Measurements from ENCODE around the gene ACAN. TPM values are rescaled to one million over a fixed set of nuclear protein-coding genes. Genes with fewer than 3 reads are reported as not detected.

ACAN gene
- polyA plus RNA-seq, 3 donors: not detected

GRCh38 chr15:88782465-88782864, 20.8 kb upstream of the ACAN start:
- no peak for DNase-seq
- no peak overlapping the region for H2AFZ ChIP-seq (ENCODE audit: insufficient read depth, low read depth, low read length, poor library complexity, severe bottlenecking)
- 55% methylated on average over 5 of the region's 8 CpGs for WGBS (ENCODE audit: insufficient coverage)
- H3K79me2 ChIP-seq (ENCODE audit: insufficient read depth, low read length): no peaks in the 10 kb centered on the region
- H3K36me3 ChIP-seq (replicated peaks in 1 of 2; ENCODE audit: control insufficient read depth in 1 of 2, insufficient read depth in 2 of 2, low read length in 2 of 2): no peaks in the 10 kb centered on the region
- no peak overlapping the region for H3K4me3 ChIP-seq (replicated peaks in 1 of 3; ENCODE audit: low read depth in 2 of 3, low read length in 3 of 3)
- no peaks in the 10 kb centered on the region for H3K27me3 ChIP-seq (ENCODE audit: control insufficient read depth in 2 of 2, insufficient read depth in 2 of 2, low read length in 2 of 2)
- no peaks in the 10 kb centered on the region for H3K9me3 ChIP-seq (replicated peaks in 1 of 2; ENCODE audit: control insufficient read depth in 1 of 2, insufficient read depth in 1 of 2, low read length in 2 of 2)
- H3K36me3 Mint-ChIP-seq: no peaks in the 10 kb centered on the region
- no peak overlapping the region for H3K4me3 Mint-ChIP-seq
- H3K27ac ChIP-seq (ENCODE audit: low read depth in 1 of 2, low read length in 2 of 2): no peak overlapping the region
- no peak overlapping the region for H3K9ac ChIP-seq (ENCODE audit: insufficient read depth, low read length, poor library complexity, severe bottlenecking)
- H4K20me1 ChIP-seq (ENCODE audit: insufficient read depth, low read length): no peaks in the 10 kb centered on the region
- peaks cover 0 to 4% (median under 1%) of the 10 kb centered on the region in 7 donors for H3K9me3 Mint-ChIP-seq
- TF ChIP-seq, protein P1, sequence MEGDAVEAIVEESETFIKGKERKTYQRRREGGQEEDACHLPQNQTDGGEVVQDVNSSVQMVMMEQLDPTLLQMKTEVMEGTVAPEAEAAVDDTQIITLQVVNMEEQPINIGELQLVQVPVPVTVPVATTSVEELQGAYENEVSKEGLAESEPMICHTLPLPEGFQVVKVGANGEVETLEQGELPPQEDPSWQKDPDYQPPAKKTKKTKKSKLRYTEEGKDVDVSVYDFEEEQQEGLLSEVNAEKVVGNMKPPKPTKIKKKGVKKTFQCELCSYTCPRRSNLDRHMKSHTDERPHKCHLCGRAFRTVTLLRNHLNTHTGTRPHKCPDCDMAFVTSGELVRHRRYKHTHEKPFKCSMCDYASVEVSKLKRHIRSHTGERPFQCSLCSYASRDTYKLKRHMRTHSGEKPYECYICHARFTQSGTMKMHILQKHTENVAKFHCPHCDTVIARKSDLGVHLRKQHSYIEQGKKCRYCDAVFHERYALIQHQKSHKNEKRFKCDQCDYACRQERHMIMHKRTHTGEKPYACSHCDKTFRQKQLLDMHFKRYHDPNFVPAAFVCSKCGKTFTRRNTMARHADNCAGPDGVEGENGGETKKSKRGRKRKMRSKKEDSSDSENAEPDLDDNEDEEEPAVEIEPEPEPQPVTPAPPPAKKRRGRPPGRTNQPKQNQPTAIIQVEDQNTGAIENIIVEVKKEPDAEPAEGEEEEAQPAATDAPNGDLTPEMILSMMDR (IDR thresholded peaks at IDR 0.05): no peak
- H3K4me1 Mint-ChIP-seq: no peaks in the 10 kb centered on the region
- intact Hi-C loops (cut with micrococcal nuclease): no loop called here
- H3K4me2 ChIP-seq (replicated peaks; ENCODE audit: extremely low read depth, low read length, poor library complexity, severe bottlenecking): no peak overlapping the region
- peaks cover 4 to 21% (median 6%) of the 10 kb centered on the region in 3 donors for H3K27me3 Mint-ChIP-seq (ENCODE audit: low read depth in 3 of 3)
- no peaks in the 10 kb centered on the region for H3K4me1 ChIP-seq (ENCODE audit: control insufficient read depth in 1 of 2, insufficient read depth in 2 of 2, low read length in 2 of 2)
- no peak overlapping the region for H3K27ac Mint-ChIP-seq

DNA sequence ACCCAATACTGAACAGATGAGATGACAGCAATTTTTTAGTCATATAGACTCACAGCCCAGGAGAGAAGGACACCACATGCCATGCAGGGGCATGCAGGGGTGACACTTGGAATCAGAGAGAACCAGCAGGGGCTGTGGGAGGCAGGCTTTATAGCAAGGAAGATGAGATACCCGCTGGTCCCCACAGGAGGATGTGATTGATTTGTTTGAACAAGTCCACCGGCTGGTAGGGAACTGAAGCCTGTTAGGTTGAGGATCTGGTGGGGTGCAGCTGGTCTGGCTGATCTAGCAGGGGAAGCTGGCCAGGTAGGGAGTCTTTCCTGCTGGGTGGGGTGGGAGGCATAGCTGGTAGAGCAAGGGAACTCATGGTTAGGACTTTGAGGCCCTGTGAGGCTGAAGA, 18.0 kb upstream of the ACAN start:
- TF ChIP-seq, protein P1 (IDR thresholded peaks at IDR 0.05): no peak
- Histone ChIP-seq H3K4me2 (replicated peaks; ENCODE audit: extremely low read depth, low read length, poor library complexity, severe bottlenecking) (no peak overlapping the region), H3K27me3 (ENCODE audit: control insufficient read depth in 2 of 2, insufficient read depth in 2 of 2, low read length in 2 of 2) (no peaks in the 10 kb centered on the region), H3K4me1 (ENCODE audit: control insufficient read depth in 1 of 2, insufficient read depth in 2 of 2, low read length in 2 of 2) (no peaks in the 10 kb centered on the region), H3K36me3 (replicated peaks in 1 of 2; ENCODE audit: control insufficient read depth in 1 of 2, insufficient read depth in 2 of 2, low read length in 2 of 2) (no peaks in the 10 kb centered on the region), H3K9me3 (replicated peaks in 1 of 2; ENCODE audit: control insufficient read depth in 1 of 2, insufficient read depth in 1 of 2, low read length in 2 of 2) (no peaks in the 10 kb centered on the region), H3K79me2 (ENCODE audit: insufficient read depth, low read length) (no peaks in the 10 kb centered on the region), H2AFZ (ENCODE audit: insufficient read depth, low read depth, low read length, poor library complexity, severe bottlenecking) (no peak overlapping the region), H3K4me3 (replicated peaks in 1 of 3; ENCODE audit: low read depth in 2 of 3, low read length in 3 of 3) (no peak overlapping the region), H4K20me1 (ENCODE audit: insufficient read depth, low read length) (no peaks in the 10 kb centered on the region), H3K9ac (ENCODE audit: insufficient read depth, low read length, poor library complexity, severe bottlenecking) (no peak overlapping the region), H3K27ac (ENCODE audit: low read depth in 1 of 2, low read length in 2 of 2) (no peak overlapping the region)
- DNase-seq: no peak
- WGBS (ENCODE audit: insufficient coverage): 78% methylated on average over 2 of the region's 2 CpGs
- Mint-ChIP-seq H3K36me3 (no peaks in the 10 kb centered on the region), H3K9me3 (peaks cover 0 to 9% (median 3%) of the 10 kb centered on the region in 7 donors), H3K27ac (no peak overlapping the region), H3K4me1 (no peaks in the 10 kb centered on the region), H3K27me3 (ENCODE audit: low read depth in 3 of 3) (peaks cover 8 to 20% (median 10%) of the 10 kb centered on the region in 3 donors), H3K4me3 (no peak overlapping the region)
- intact Hi-C loops (cut with micrococcal nuclease): no loop called here

Measured in CD14-positive monocyte (primary cell).